T-helper 1 cell treated with Interleukin-12 subunit alpha and Interleukin-12 subunit beta and Interleukin-4 antibody, amounts not matched to agents 30 ng/mL and 1 ng/mL, for 36 hours (primary cell): ENCODE results near the gene CELF2. TPM values are rescaled to one million over a fixed set of nuclear protein-coding genes. Genes with fewer than 3 reads are reported as not detected.
"Not testable (repeated sequence)": the region's sequence is repeated elsewhere in the genome, so short reads cannot be mapped to it uniquely, and the experiment has no call there.

Experiments used
- intact Hi-C: fragments of 100-400 bp; cut with micrococcal nuclease; formaldehyde crosslinking; loops from one replicate; pipeline ENCODE4 v1.15.1; 2024
- total RNA-seq: library from RNA; stranded (reverse); gene quantifications from 2 replicates; pipeline ENCODE4 v1.2.3, GENCODE V29; 2022

The CELF2 gene
- 155 and 162 TPM in 2 replicates for total RNA-seq

DNA sequence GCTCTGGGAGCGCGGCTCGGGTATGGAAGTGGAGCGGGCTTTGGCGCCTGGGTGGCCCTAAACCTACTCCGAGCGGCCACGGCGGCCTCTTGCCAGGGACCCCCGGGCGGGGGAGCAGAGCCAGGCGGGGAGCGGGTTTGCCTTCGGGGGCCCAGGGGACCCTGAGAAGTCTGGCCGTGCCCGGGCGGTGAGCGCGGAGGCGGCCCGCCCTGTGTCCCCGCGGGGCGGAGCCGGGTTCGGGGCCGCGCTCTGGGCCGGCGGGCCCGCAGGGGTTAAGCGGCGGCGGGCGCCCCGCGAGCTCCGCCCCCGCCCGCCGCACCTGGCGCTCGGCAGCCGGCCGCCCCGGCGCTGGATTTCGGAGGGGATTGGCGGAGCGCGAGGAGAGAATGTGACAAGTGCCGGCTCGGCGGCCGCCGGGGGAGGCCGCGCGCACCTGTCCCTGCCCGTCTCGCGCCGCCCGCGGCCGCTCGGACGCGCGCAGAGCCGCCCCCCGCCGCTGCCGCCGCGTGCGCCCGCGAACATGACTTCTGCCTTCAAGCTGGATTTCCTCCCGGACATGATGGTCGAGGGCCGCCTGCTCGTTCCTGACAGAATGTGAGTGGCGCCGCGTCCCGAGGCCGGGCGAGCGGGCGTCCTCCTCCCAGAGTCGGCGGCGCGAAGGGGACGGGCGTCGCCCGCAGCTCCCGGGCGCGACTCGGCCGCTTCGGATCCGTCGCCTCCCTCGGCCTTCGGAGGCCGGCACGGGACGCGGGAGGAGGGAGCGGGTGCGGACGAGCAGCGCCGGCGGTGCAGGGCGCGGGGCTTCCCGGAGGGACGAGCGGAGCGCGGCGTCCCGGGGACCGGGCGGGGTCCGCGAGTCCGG lies at the start of gene CELF2:
Gene CELF2 (plus strand): TSS at position 303 of the 862 bp plus-strand sequence. CDS start 218 bp downstream, at position 521.
- intact Hi-C loops: loop anchor here (2.0 to 10.0 kb wide), 3 partner anchors 161 to 317 kb away; no protein-coding TSS in a partner anchor

GRCh38 chr10:10968257-10968588 lies 49.4 kb upstream of the CELF2 start:
- intact Hi-C loops: no loop called here

GRCh38 chr10:10973310-10973709 lies 44.4 kb upstream of the CELF2 start:
- intact Hi-C loops: no loop called here

GRCh38 chr10:10975647-10976046 lies 42.0 kb upstream of the CELF2 start:
- intact Hi-C loops: no loop called here

GRCh38 chr10:10976652-10977051 lies 41.0 kb upstream of the CELF2 start:
- intact Hi-C loops: no loop called here

GRCh38 chr10:10977226-10977956 lies 40.3 kb upstream of the CELF2 start:
- intact Hi-C loops: no loop called here

DNA sequence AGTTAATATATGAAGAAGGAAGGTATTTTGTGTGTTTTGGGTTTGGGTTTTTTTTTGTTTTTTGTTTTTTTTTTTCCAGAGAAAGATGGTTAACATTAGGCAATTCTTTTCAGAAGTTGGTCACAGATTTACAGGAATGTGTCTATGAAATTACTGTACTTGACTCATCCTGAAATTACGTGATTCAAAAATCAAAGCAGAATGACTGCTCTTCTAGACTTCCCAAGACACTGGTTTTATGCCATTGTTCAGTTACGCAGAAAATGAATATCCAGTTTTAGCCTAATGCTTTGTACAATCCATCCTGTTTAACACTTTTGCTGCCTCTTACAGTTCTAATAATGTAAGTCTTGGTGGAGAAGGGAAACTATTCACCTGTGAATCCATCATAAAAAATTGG lies 39.7 kb upstream of the CELF2 start:
- intact Hi-C loops: no loop called here

DNA sequence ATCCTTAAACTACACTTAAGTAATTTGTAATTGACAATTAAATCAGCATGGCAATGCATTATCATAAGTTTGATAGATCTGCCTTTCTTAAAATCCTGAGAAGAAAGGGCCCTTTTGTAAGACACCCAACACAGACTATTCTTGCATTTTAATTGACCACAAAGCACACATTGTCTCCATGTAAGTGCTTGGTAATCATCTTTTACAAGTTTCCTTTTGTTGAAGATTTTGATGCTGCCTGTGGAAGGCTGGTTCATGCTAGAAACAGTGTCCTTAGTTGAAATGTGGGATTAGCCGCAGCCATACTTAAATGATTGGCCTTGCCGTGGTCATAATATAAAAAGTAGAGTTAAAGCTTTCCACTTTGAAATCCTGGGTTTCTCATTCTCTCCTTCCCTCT lies 32.3 kb upstream of the CELF2 start:
- intact Hi-C loops: no loop called here

GRCh38 chr10:10986606-10987005 lies 31.1 kb upstream of the CELF2 start:
- intact Hi-C loops: no loop called here

DNA sequence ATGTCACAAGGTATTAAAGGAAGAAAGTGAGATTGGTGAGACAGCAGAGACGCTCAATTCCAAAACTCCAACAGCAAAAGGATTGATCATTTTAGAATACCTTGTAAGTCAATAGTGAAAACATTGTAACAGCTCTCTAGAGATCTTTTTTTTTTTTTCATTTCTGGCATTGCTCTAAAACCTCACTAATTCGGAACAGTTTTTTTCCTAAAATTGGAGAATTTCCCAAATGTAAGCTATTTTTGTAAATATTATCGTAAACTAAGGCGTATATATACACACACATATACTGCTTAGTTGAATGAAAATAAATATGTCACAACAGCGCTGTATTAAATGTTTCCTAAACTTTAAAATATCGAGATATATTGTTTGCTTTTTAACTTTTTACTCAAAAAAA lies 30.6 kb upstream of the CELF2 start:
- intact Hi-C loops: no loop called here

DNA sequence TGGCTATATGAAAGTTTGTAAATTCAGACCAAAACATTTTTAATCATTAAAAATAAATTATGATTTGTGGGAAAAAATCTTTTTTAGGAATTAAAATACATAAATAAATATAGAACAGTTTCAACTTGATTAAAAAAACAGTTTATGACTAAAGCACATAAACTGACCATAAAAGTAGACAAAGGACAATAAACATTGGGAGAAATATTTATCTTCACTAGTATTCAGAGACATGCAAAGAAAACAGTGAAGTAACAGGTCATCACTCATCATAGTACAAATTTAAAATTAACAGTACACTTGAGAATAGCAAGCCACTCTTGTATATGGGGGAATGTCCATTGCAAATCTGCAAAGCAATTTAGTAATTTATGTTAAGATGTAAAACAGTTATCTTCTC lies 28.0 kb upstream of the CELF2 start:
- intact Hi-C loops: no loop called here

DNA sequence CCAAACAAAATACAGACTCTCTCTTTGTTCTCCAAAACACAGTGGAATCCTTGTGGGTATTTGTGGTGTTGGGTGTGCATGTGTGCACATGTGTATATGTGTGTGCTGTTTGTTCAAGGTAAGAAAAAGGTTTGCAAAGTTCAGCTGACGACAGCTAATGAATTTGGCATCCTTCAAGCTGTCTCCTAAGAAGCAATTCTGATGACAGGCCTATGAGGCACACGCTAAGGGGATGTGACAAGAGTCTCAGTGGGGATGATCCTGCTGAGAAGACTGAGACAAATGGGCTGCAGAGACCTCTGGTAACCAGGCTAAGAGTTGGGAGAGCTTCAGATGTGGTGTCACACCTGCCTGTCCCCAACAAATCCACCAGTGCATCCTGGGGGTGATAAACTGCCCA lies 26.5 kb upstream of the CELF2 start:
- intact Hi-C loops: no loop called here

DNA sequence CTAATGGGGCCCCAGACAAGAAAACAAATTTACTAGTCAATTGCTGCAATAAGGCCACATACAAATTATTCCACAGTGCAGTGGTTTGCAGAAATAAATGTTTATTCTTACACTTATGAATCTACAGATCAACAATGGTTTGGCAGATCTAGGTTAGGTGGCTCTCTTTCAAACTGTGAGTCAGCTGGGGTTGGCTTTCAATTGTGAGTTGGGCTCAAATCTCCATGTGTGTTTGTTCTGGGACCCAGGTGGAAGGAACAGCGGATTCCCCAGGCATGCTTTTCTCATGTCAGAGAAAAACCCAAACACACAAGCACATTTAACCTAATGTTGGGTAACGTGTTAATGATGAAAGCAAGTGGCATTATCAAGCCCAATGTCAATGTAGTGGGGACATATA lies 25.6 kb upstream of the CELF2 start:
- intact Hi-C loops: no loop called here

- intact Hi-C loops: no loop called here
Observed at GRCh38 chr10:10992961-10993714, 24.5 kb upstream of the CELF2 start.

DNA sequence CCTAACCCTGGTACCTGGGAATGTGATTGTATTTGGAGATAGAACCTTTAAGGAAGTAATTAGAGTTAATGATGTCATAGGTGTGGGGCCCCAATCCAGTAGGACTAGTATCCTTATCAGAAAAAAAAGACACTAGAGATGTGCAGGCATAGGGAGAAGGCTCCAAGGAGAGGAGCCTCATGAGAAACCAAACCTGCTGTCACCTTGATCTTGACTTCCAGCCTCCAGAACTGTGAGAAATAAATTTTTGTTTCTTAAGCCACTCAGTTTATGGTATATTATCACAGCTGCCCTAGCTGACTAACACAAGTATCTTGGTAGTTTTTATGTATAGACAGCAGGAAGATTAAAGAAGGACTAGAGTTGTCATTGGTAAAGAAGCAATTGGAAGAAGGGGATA lies 23.9 kb upstream of the CELF2 start:
- intact Hi-C loops: no loop called here

GRCh38 chr10:10994360-10994759 lies 23.3 kb upstream of the CELF2 start:
- intact Hi-C loops: no loop called here

GRCh38 chr10:10995120-10995519 lies 22.6 kb upstream of the CELF2 start:
- intact Hi-C loops: no loop called here

DNA sequence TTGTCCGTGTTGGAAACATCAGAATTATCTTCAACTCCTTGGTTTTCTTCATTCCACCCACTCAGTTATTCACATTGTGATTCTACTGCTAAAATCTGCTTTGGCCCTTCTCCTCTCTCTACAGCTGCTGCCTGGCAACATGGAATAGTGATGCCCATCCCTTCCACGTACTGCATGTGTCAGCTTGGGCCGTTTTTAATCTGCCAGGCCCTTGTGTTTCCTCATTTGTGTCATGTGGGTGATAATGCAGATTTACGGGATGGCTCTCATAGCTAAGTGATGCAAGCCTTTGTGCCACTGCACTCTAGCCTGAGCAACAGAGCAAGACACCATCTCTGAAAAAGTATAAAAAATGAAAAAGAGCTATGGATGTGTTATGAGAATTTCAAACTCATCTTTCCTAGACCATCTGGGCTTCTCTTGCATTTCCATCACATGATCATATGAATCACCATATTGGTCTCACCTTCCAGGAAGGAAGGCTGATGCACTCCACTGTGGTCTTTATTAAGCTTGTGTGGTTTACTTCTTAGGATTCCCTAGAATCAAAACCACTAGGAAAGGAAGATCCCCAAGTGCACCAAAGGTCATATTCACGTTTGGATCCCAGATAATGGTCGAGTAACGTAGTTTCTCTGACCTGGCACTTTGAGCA lies 20.6 kb upstream of the CELF2 start:
- intact Hi-C loops: no loop called here

DNA sequence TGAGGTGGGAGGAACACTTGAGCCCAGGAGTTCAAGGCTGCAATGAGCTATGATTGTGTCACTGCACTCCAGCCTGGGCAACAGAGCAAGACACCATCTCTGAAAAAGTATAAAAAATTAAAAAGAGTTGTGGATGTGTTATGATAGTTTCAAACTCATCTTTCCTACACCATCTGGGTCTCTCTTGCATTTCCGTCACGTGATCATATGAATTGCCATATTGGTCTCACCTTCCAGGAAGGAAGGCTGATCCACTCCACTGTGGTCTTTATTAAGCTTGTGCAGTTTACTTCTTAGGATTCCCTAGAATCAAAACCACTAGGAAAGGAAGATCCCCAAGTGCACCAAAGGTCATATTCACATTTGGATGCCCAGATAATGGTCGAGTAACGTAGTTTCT lies 18.2 kb upstream of the CELF2 start:
- intact Hi-C loops: not testable (repeated sequence)

DNA sequence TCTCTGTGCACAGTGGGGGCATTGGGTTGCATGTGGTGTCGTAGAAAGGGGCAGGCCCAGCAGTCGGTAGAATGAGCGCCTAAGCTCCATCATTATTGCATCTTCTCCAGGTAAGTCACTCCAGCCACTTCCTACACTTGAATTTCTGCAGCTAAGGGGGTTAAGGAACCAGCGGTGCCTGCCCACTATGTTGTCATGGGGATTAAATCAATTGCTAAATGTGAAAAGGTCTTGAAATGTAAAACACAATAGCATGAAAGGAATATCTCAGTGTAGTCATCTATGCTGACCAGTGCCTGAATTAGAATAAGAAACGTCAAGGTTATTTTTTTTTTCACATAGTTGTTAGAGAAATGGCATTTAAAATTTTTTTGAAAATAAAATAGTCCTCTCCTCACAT lies 15.2 kb upstream of the CELF2 start:
- intact Hi-C loops: no loop called here

DNA sequence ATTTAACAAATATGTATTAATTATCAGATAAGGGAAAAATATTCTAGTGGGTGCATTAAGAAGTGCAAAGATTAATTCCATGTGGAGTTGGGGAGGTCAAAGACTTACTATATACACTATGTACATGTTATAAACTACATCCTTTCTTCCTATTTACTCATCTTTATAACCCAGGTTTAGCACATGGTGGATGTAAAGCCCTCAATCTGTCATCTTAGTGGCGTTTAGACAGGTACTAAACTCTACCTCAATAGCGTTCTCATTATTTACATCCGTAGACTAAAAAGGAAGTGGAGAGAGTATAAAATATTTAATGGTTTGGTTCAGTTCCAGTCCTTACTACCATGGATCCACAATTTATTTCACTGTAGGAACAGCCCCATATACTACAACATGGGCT lies 14.8 kb upstream of the CELF2 start:
- intact Hi-C loops: no loop called here

DNA sequence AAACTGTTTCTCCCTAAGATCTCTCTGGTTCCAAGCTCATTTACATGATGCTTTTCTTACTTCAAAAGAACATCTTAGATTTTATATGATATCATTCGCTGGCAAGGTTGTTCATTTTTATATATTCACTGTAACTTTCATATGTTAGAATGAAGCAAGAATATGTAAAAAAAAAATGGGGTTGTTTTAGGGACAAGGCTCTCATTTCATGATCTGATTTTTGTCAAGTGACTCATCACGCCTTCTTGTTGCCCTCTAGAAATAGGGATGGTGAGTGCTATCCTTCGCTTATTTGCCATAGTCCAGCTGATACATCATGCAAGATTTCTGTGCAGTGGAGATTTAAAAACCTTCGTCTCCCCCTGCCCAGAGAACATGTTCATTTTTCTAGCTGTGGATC lies 14.0 kb upstream of the CELF2 start:
- intact Hi-C loops: no loop called here
